Measurements from ENCODE around the gene MTHFD1. TPM values are rescaled to one million over a fixed set of nuclear protein-coding genes. Genes with fewer than 3 reads are reported as not detected.
A peak's percentile ranks its signal among the peaks of the same experiment; 100 is the strongest.
"Not testable (repeated sequence)": the region's sequence is repeated elsewhere in the genome, so short reads cannot be mapped to it uniquely, and the experiment has no call there.

MTHFD1 gene
- total RNA-seq, result 27.9 TPM

DNA sequence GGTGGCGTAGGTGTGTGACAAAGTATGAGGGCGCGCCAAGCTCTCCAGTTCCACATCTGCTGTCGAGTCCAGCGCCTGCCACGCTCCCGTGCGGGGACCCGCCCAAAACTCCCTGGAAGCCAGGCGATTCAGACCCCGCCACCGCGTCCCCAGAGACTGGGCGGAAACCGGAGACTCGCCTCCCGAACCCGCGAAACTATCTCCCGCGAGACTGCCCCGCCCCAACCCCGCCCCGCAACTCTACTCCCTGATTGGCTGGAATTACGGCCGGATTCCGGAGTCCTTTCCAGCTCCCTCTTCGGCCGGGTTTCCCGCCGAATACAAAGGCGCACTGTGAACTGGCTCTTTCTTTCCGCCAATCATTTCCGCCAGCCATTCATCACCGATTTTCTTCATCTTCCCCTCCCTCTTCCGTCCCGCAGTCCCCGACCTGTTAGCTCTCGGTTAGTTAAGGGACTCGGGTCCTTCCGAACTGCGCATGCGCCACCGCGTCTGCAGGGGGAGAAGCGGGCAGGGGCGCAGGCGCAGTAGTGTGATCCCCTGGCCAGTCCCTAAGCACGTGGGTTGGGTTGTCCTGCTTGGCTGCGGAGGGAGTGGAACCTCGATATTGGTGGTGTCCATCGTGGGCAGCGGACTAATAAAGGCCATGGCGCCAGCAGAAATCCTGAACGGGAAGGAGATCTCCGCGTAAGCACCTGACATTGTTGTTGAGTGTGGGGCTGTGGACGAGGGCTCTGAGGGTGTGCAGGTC is at the start of gene MTHFD1:
Gene MTHFD1 (plus strand): TSS at position 572 of the 751 bp plus-strand sequence. CDS start 75 bp downstream, at position 647.
- peak; percentile 98 for DNase-seq

GRCh38 chr14:64338616-64339316 is 49.4 kb upstream of the MTHFD1 start:
- peak; percentile 98 for DNase-seq

DNA sequence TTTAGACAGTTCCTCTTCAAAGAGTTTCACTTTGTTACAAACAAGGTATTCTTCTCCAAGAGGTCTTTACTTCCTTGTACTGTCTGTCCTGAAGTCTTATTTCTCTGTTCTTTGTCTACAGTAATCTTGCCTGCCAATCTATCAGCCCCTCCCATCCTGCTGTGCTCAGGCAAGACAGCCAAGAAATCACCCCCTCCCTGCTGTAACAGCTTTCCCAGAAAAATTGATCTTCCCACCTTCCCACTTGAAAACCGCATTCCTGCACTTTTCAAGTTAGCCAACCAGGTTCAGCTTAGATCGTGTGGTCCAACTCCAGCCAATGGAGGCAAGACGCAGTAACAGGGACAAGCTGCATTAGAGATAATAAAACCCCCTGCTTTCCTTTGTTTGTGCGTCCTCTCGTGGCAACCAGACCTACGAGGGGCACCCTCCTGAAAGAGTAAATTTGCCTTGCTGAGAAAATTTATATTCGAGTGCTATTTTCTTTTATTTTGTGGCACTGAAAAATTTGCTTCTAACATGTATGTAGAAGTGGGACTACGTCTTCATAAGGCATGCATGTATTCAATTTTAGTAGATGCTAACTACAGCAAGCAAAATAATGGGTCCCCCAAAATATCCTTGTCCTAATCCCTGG is 47.5 kb upstream of the MTHFD1 start:
- no peak for DNase-seq

DNA sequence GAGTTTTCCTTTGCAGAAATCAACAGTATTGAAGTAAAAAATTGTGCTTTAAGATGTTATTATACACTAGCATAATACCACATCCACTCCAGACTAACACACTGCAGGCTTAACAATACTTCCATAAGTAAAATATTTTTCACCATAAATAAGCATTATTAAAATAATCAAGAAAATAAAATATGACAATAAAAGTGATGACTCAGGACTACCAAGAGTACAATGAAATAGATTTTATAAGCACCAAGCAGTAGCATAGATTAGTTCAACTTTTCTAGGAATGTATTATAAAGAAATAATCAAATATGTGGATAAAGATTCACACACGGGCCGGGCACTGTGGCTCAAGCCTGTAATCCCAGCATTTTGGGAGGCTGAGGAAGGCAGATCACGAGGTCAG is 40.4 kb upstream of the MTHFD1 start:
- no peak for DNase-seq

DNA sequence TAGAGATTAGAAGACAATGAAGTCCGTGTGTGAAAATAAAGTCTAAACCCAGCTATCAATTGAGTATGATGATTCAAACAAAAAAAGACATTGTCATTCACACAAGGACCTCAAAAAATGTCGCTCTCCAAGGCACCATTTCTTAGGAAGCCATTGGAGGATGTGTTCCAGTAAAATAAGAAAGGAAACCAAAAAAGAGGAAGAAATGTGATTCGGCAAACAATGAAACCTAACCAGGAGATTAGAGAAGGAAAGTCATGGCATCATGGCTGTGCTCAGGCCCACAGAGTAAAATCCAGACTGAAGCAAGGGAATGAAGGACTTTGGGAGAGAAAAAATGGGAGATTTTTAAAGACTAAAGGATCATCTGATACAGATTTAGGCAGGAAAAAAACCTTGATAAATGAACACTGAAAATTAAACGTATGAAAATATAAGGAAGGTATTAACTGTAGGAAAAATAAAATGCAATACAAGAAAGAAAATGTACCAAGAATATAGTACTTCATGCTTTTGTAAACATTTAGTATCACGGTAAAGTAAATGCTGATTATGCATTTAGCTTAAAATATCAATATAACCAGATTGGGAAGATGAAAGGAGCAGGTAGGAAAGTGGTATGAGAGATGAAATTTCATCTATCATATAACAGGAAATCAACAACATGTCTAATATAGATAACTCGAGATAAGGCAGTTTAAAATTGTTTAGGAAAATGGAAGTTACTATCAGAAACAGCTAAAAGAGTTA is 38.2 kb upstream of the MTHFD1 start:
- no peak for DNase-seq

DNA sequence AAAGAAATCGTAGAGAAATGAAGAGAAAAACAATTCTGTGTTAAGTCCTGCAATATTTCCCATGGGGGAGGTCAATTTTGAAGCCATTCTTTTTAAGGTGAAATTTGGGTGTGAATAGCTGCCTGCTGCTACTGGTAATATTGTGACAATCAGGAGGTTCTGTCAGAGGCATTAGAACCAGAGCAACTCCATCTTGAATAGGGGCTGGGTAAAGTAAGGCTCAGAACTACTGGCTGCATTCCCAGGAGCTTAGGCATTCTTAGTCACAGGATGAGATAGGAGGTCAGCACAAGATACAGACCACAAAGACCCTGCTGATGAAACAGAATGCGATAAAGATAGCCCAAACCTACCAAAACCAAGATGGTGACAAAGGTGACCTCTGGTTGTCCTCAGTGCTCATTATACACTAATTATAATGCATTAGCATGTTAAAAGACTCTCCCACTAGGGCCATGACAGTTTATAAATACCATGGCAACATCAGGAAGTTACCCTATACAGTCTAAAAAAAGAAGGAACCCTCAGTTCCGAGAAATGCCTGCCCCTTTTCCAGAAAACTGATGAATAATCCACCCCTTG is 24.8 kb upstream of the MTHFD1 start:
- DNase-seq, result no peak

GRCh38 chr14:64364907-64365306 is 23.2 kb upstream of the MTHFD1 start:
- no peak for DNase-seq

- DNase-seq, result not testable (repeated sequence)
These were observed 22.7 kb upstream of the MTHFD1 start for GRCh38 chr14:64365358-64365889.

GRCh38 chr14:64369201-64369600 is 19.0 kb upstream of the MTHFD1 start:
- no peak for DNase-seq

GRCh38 chr14:64387232-64387781 is 846 bp upstream of the MTHFD1 start:
- DNase-seq, result no peak

- DNase-seq, result peak; percentile 52
These were observed 556 bp downstream of the MTHFD1 start for GRCh38 chr14:64388533-64389285.

GRCh38 chr14:64391113-64391725 is 3.1 kb downstream of the MTHFD1 start:
- DNase-seq, result no peak

DNA sequence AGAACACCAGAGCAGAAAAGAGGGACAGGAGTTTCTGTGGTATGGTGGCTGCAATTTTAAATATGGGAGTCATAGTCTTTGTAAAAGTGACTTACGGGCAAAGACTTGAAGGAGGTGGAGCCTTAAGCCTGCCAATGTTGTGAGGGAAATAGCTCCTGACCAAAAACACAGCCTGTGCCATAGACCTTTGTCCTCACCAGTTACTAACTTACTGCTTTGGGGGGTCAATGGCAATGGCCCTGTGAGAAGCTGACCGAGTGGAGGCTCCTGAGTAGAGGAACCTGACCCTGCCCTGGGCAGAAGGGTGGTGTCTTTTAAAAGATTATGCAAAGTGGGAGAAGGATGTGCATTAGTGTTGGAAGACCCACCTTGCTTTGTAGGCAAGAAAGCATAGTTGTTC is 3.8 kb downstream of the MTHFD1 start:
- no peak for DNase-seq

DNA sequence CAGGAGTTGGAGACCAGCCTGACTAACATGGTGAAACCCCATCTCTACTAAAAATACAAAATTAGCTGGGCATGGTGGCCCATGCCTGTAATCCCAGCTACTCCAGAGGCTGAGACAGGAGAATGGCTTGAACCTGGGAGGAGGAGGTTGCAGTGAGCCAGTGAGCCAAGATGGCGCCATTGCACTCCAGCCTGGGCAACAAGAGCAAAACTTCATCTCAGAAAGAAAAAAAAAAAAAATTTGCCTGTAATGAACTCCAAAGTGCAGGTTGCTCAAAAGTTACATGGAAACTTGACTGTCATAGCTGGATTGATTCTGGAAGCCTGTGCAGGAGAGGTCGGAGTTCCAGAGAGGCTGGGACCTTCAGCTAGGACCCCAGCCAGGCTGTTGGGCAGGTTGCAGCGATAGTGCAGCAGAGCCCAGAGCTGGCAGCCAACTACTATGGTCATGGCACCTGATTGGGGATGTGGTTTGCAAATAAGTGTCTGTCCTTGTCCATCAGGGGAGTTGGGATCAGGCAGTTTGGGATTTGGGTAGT is 5.1 kb downstream of the MTHFD1 start:
- DNase-seq, result not testable (repeated sequence)

DNA sequence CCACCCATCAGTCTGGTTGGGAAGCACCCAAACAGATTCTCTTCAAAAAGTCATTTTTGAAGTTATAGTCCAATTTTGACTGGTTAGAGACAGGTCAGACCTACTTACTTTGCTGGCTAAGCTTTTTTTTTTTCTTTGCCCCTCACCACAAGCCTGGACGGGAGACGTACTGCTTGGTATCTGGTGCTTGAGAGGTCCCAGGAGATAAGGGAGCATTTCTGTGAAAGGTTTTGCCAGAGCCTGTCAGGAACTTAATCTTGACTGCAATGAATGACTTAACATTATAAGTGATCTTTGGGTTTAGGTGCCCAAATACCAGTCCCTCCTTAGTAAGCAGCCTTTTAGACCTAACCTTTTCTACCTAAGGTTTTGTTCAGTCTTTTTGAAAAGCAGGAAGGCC is 6.3 kb downstream of the MTHFD1 start:
- no peak for DNase-seq

- DNase-seq, result no peak
These were observed 7.0 kb downstream of the MTHFD1 start for GRCh38 chr14:64394977-64395633.

GRCh38 chr14:64400829-64401459 is 12.8 kb downstream of the MTHFD1 start:
- DNase-seq, result no peak

DNA sequence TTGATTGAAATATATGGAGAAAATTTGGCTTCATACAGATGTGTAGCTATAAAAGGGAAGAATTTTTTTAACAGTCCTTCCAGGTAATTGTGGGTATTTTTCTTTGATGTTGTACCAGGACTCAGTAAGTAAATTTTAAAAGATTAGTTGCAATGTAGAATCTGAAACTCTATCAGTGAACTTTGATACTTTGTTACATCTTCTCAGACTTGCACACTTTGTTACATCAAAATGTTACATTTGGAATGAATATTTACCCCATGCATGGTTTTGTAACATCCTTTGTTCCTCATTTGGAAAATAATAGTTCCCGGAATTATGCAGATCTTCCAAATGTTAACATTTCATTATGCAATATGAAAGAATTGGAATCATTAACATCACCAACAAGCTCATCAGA is 13.8 kb downstream of the MTHFD1 start:
- DNase-seq, result no peak

GRCh38 chr14:64405295-64405694 is 17.1 kb downstream of the MTHFD1 start:
- DNase-seq, result no peak

Data from occipital lobe (tissue), 2 donors.